Smooth muscle cell (in vitro differentiated cells): ENCODE data around the gene AFAP1L2. TPM values are rescaled to one million over a fixed set of nuclear protein-coding genes. Genes with fewer than 3 reads are reported as not detected.
A peak's percentile ranks its signal among the peaks of the same experiment; 100 is the strongest.

Experiments
- DNase-seq: peaks from one replicate; lab custom pipeline; 2025; ENCODE audit not compliant: unreplicated experiment; lab: John Stamatoyannopoulos, UW
- H2AFZ ChIP-seq: fragments of 200-600 bp; sonication (generic); 2 replicates; pipeline ENCODE4 v1.6.0; 2016; ENCODE audit warnings: antibody characterized with exemption, low read depth, mild to moderate bottlenecking
- H3F3A ChIP-seq: fragments of 200-600 bp; sonication (generic); 2 replicates; pipeline ENCODE4 v1.6.0; 2017; ENCODE audit warnings: antibody characterized with exemption, low read depth
- H3K27ac ChIP-seq: fragments of 200-600 bp; sonication (generic); 2 replicates; pipeline ENCODE4 v1.5.1; 2016; ENCODE audit warnings: low read depth, mild to moderate bottlenecking
- H3K27me3 ChIP-seq: fragments of 200-600 bp; sonication (generic); 2 replicates; pipeline ENCODE4 v1.6.1; 2016; ENCODE audit warnings: low read depth, mild to moderate bottlenecking
- H3K36me3 ChIP-seq: fragments of 200-600 bp; sonication (generic); 2 replicates; pipeline ENCODE4 v1.5.1; 2016; ENCODE audit warnings: low read depth
- H3K4me1 ChIP-seq: fragments of 200-600 bp; sonication (generic); 2 replicates; pipeline ENCODE4 v1.5.1; 2016; ENCODE audit warnings: low read depth
- H3K4me2 ChIP-seq: fragments of 200-600 bp; sonication (generic); 2 replicates; pipeline ENCODE4 v1.6.0; 2016; ENCODE audit warnings: mild to moderate bottlenecking
- H3K4me3 ChIP-seq: fragments of 200-600 bp; sonication (generic); 2 replicates; pipeline ENCODE4 v1.5.1; 2016; ENCODE audit warnings: mild to moderate bottlenecking
- H3K79me2 ChIP-seq: fragments of 200-600 bp; sonication (generic); 2 replicates; pipeline ENCODE4 v1.6.0; 2016; ENCODE audit warnings: low read depth, mild to moderate bottlenecking
- H3K9ac ChIP-seq: fragments of 200-600 bp; sonication (generic); 2 replicates; pipeline ENCODE4 v1.6.0; 2016; ENCODE audit warnings: low read depth
- H3K9me3 ChIP-seq: fragments of 200-600 bp; sonication (generic); replicated peaks from 2 replicates; pipeline ENCODE4 v1.5.1; 2016; ENCODE audit warnings: low read depth
- H4K20me1 ChIP-seq: fragments of 200-600 bp; sonication (generic); 2 replicates; pipeline ENCODE4 v1.6.0; 2016; ENCODE audit warnings: low read depth
- WGBS: methylation state at CpG from one replicate; pipeline ENCODE4 v1.1.7; 2016; ENCODE audit warnings: low lambda C conversion rate; 5-methylcytosine and 5-hydroxymethylcytosine counted together
- polyA plus RNA-seq: library from polyadenylated mRNA; unstranded; fragments of >200 nt; fragmentation: Nextera tagmentation; extraction: Ambion mirVana; gene quantifications from 2 replicates; pipeline ENCODE4 v1.2.1, GENCODE V29; 2016
- total RNA-seq: library from RNA; depleted of rRNA; stranded (reverse); fragments of >200 nt; gene quantifications from 2 replicates; pipeline ENCODE4 v1.2.3, GENCODE V29; 2014
- TF ChIP-seq, protein P1 (sequence below): fragments of 200-600 bp; sonication (generic); IDR thresholded peaks from 2 replicates; pipeline ENCODE4 v1.5.1; 2017; ENCODE audit warnings: borderline replicate concordance, mild to moderate bottlenecking, antibody characterized with exemption; ENCODE audit not compliant: insufficient read depth, poor library complexity, severe bottlenecking

AFAP1L2 gene
- total and polyA plus RNA-seq, 2 experiments from 2014 or later: 43.3 to 47.2 TPM

DNA sequence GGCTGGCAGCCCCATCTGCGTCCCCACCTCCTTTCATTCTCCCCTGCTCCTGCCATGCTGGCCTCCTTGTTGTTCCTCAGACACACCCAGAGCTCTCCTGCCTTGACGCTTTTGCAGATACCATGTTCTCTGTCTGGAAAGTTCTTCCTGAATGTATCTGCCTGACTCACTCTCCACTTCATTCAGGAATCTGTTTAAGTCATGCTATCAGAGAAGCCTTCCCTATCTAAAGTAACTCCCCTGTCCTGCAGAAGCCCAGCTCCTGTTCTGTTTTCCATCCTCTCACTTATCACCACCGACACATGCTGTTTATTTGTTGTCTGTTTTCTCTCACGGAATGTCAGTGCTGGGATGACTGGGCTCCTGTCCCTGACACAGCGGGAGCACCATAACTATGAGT, 82.0 kb downstream of the AFAP1L2 start:
- Histone ChIP-seq H4K20me1 (no peaks in the 10 kb centered on the region), H3K27ac (peak overlapping the region; percentile 84), H3K4me1 (no peaks in the 10 kb centered on the region), H3K79me2 (no peaks in the 10 kb centered on the region), H3K4me3 (no peak overlapping the region), H3K9ac (peak overlapping the region; percentile 49), H3K9me3 (no peaks in the 10 kb centered on the region), H3F3A (peaks cover 6% of the 10 kb centered on the region), H3K4me2 (peak overlapping the region; percentile 25), H2AFZ (no peak overlapping the region), H3K36me3 (no peaks in the 10 kb centered on the region), H3K27me3 (no peaks in the 10 kb centered on the region)
- TF ChIP-seq, protein P1, sequence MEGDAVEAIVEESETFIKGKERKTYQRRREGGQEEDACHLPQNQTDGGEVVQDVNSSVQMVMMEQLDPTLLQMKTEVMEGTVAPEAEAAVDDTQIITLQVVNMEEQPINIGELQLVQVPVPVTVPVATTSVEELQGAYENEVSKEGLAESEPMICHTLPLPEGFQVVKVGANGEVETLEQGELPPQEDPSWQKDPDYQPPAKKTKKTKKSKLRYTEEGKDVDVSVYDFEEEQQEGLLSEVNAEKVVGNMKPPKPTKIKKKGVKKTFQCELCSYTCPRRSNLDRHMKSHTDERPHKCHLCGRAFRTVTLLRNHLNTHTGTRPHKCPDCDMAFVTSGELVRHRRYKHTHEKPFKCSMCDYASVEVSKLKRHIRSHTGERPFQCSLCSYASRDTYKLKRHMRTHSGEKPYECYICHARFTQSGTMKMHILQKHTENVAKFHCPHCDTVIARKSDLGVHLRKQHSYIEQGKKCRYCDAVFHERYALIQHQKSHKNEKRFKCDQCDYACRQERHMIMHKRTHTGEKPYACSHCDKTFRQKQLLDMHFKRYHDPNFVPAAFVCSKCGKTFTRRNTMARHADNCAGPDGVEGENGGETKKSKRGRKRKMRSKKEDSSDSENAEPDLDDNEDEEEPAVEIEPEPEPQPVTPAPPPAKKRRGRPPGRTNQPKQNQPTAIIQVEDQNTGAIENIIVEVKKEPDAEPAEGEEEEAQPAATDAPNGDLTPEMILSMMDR: no peak
- DNase-seq: no peak
- WGBS: 3% methylated on average over 5 of the region's 5 CpGs

DNA sequence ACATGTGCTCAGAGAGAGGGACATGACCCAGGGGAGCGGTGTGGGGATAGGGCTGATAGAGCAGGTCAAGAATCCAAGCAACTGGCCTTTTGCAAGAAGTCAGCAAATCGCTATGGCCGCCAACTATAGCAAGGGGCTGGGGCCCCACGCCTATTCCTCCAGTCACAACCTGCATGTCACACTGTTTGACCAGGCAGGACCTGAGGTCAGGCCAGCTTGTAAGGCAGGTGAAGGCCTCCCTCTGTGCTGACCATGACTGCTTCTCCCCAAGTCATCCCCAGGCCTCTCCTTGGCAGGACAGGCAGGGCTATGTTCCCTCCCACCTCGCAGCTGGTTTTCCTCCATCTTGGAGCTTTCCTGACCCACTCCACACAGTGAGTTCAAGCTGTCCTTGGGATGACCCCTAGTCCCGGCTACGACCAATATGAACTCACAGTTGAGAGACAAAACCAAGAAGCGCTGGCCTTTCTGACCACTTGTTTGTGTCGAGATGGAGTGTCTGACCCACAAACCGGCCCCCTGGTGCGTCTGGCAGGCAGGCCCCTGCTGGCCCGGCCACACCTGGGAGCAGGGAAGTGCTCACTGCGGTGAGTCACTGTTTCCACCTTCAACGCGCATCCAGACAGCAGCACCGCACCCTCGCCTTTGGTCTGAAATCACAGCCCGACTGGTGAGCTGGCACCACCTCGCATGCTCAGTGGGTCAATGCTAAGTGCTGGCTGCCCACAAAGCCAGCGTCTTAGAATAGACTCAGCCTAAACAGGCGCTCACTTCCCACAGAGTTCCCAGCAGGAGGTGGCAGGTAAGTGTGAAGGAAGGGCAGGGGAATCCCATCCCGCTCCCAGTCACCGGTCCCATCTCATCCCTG, 83.8 kb downstream of the AFAP1L2 start:
- Histone ChIP-seq H3K27me3 (no peaks in the 10 kb centered on the region), H3K4me3 (no peak overlapping the region), H3K9ac (peak overlapping the region; percentile 51), H3K4me1 (no peaks in the 10 kb centered on the region), H3K4me2 (no peak overlapping the region), H3K36me3 (no peaks in the 10 kb centered on the region), H4K20me1 (no peaks in the 10 kb centered on the region), H3K79me2 (no peaks in the 10 kb centered on the region), H3F3A (peaks cover 6% of the 10 kb centered on the region), H3K27ac (peak overlapping the region; percentile 84), H3K9me3 (no peaks in the 10 kb centered on the region), H2AFZ (no peak overlapping the region)
- no peak for DNase-seq
- TF ChIP-seq, protein P1: no peak
- WGBS: 71% methylated on average over 23 of the region's 23 CpGs

DNA sequence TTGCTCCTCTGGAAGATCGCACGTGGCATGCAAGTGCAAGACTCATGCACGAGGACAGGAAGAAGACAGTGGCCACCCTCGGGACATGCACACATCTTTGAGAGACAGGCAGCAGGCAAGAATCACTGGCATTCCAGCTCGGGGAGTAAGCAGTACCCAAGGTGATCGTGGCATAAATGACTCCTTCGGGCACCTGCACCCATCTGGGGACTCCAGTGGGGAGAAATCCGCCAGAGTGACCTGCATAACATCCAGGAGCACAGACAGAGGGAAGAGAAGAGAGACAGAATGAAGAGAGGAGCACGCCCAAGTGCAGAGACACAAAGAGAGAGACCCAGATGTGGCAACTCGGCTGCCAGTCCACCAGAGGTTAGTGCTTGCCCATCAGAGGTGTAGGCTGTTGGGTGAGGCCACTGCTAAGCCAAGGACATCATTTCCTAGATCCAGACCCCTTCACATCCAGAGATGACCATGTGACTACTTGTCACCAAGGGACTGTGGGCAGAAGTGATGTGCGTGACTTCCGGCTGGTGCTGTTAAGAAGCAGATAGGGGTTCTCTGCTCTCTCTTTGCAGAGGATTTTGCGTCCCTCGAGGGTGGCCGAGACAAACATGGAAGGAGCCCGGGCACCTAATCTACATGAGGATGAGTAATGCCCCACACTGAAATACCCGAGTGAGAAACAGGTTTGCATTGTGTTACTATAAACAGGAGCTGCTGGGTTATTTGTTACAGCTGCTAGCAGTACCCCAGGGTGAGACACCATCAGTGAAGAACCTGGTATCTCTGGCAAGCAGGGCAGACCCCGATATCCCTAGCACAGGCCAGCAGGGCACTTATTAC, 84.7 kb downstream of the AFAP1L2 start:
- Histone ChIP-seq H3K79me2 (no peaks in the 10 kb centered on the region), H3K4me1 (no peaks in the 10 kb centered on the region), H3K4me3 (no peak overlapping the region), H2AFZ (no peak overlapping the region), H4K20me1 (no peaks in the 10 kb centered on the region), H3K36me3 (no peaks in the 10 kb centered on the region), H3K9me3 (no peaks in the 10 kb centered on the region), H3K27ac (peak overlapping the region; percentile 84), H3K27me3 (no peaks in the 10 kb centered on the region), H3K9ac (peak overlapping the region; percentile 51), H3F3A (peaks cover 6% of the 10 kb centered on the region), H3K4me2 (no peak overlapping the region)
- 86% methylated on average over 18 of the region's 18 CpGs for WGBS
- DNase-seq: no peak
- TF ChIP-seq, protein P1: no peak
